GM21367 (cell line): Measurements from ENCODE around the gene ABCB9.
"Not testable (repeated sequence)": the region's sequence is repeated elsewhere in the genome, so short reads cannot be mapped to it uniquely, and the experiment has no call there.

ENCODE experiments used
- ATAC-seq: cut with Tn5 transposase; IDR thresholded peaks from one replicate; pipeline ENCODE4 v1.9.1; 2021; ENCODE audit not compliant: unreplicated experiment

The ABCB9 gene

DNA sequence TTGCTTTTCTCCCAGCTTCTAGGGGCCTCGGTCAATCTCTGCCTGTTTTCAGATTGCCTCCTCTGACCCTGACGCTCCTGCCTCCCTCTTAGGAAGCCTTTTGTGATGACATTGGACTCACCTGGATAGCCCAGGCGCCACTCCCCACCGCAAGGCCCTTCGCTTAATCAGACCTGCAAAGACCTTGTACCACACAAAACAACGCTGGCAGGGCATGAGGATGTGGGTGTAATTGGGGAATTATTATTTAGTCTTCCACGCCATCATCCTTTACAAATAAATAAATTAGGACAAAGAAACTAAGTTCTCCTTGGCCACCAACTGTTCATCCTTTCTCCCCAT is 62.6 kb downstream of the ABCB9 start:
- ATAC-seq: no peak

DNA sequence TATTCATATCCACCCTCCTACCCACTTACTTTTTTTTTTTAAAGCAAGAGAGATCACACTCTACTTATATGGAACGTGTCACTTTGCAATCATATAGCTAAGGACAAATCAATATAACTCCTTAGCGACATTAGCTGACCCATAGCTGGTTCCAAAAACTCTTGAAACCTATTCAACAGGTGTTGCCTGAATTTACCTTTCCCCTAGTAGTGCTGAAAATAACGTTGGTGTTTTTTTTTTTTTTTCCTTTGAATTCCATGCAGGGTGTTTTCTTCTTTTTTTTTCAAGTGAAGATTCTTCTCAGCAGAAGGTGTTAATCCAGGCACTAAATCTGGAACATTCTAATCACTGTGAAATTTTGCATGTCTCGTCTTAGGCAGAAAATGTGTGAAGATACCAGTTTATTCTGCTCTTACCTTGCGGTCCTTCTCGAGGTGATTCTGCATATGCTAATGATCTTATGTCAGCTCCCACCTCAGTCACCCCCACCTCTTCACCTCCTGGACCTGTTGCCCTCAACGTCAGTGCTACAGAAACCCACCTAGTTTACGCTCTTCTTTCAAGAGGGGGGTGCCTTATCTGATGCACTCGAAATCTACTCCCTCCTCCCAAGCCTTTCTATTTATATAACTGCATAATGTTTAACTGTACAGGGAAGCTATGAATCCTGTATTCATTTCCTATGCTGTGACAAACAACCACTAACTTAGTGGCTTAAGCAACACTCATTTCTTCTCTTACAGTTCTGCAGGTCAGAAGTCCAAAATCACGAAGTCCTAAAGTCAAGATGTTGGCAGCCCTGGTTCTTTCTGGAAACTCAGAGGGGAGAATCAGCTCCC is 63.2 kb downstream of the ABCB9 start:
- no peak for ATAC-seq

DNA sequence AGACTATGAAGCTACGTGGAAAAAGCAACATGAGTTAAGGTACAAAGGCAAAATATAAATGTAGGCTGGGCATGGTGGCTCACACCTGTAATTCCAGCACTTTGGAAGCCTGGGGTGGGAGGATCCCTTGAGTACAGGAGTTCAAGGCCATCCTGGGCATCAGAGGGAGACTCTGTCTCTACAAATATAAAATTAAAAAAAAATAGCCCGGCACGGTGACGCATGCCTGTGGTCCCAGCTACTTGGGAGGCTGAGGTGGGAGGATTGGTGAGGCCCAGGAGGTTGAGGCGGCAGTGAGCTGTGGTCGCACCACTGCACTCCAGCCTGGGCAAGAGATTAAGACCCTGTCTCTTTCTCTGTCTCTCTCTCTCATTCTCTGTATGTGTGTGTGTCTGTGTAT is 66.4 kb downstream of the ABCB9 start:
- ATAC-seq: no peak

DNA sequence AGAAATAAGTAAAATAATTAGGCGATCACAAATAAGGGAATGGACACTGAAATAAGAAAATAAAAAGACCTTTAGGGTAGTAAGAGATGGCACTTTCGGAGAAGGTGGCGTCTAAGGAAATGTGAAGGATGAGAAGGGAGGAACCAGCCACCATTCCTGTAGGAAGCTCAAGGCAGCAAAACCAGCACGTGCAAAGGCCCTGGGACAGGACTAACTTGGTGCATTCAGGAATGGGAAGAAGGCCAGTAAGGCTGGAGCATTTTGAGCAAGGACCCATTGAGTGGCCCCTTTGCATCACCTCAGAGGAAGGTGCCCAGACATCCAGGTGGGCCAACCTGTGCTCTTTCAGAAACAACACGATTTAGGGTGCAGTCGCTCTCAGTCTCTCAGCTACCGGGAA is 69.6 kb downstream of the ABCB9 start:
- ATAC-seq: no peak

DNA sequence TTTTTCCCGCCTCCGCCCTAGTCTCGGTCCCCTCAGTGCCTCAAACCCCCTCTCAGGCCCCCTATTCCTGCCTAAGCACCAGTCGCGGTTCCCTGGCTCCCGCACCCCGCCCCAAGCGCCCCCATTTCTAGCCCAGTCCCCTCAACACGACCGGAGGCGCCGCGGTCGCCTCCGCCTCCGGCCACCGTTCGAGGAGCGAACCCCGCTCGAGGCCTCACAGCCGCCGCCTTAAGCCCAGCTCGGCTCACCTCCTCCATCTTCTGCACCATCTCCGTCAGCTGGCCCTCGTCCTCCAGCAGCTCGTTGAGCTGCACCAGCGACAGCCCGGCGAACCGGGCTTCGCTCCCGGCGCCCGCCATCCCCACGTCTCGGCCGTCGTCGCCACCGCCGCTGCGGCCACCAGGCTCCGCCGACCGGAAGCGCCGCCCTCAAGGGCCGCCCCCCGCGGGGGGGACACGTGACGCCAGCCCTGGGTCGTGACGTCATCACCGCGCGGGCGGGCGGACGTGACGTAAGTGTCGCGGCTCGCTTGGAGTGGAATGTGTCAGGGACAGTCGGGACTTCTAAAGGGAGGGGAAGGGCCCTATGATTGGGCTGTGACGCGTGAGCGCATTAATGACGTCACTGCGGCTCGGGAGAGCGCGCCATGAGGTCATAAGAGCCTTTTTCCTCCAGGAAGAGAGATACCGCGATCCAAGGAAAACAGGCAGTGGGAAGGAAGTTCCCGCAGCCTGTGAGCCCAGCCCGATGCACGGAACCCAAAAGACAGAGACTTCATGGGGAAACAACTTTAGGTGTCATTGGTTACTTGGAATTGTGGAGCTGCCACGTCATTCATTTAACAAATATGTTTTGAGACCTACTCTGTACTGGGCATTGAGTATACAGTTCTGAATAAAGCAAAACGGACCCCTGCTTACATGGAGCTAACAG is 70.3 kb downstream of the ABCB9 start, which contains the start of gene VPS37B:
TSS of gene VPS37B (minus strand) at position 421 of the 933 bp plus-strand sequence. CDS start at position 359, 62 bp downstream.
- ATAC-seq: no peak

DNA sequence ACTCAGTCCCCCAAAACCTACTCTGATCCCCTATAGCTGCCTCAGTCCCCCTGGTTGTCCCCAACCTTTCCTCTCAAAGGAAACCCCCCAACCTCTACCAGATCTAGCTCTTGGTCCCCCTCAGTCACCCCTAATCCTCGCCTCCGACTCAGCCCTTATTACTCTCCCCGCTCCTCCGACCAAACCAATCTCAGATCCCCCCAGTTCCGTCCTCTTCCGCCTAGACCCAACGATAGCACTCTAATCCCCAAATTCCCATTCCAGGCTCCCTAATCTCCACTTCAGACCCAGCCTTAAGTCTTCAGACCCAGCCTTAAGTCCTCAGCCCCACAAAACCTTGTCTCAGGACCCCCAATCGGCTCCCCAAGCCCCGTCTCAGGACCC is 71.0 kb downstream of the ABCB9 start:
- no peak for ATAC-seq

DNA sequence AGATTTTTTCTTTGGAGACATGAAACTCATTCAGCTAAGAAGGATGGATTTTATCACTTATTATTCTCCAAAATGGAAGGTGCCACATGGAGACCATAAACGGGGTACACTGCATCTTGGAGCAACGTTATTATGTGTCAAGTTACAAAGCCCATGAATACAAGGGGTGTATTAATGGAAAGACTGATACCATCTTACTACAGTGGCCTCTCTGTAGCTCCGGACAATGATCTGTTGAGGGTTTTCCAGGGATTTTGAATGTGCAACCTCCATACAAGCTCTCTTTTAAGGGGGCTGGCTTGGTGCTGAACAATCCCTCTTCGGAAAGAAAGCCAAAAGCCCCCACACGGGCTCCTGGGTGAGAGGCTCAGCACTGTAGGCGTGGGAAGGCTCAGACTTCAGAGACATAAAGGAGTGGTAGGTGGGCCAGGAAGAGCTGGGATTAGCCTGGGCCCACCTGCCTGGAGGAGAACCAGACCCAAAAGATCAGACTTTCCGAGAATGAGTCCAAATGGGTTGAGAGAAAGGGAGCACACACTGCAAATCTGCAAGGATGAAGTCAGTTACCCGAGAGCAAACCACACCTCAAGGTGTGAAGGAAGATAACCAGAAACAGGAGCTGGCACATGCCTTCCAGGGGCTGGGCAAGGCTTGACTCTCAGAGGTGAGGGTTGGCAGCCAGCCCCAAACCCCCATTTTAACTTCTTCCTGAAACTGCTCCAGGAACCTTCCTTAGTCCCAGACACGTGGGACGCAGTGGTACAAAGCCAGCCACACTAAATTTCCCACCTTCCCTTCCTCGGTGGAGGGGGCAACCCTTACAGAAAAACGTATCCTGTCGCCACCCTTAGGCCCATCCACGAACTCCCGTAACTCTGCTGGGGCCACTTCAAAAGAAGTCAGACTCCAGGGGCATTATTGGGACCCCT is 71.8 kb downstream of the ABCB9 start:
- no peak for ATAC-seq

DNA sequence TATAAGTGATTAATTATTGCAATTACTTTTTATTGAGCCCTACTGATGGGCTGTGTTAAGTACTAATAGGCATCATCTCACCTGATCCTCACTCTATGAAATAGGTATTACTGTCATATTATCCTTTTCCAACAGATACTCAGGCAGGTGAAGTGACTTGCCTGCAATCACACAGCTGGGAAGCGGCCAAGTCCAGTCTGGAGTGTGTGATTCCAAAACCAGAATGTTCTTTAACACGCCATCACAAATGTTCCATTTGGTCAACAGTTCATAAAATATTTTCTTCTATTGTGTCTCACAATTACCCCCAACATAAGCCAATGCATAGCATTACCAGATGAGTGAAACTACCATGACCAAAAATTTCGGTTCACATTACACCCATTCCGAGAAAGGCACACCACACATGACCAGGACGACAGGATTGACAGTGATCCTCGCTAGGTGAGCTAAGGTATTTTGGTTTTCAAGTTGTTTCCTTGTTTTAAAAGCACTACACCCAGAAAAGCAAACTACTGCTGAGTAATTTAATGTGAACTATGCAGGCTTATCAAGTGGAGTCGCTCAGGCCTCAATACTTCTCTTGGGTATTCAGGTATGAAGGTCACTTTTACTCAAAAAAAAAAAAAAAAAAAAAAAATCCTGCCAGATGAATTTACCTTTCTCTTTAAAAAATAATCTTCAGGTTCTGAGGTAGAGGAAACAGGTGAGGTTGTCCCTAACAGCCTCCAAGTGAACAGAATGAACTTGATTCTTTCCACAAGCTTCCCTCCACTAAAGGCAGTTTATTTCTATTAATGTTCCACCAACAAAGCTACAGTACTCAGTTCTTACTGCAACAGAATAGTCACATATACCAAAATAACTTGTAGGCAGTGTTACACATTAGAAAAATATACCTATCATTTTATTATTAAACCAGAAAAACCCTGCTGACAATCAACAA is 72.8 kb downstream of the ABCB9 start:
- no peak for ATAC-seq

DNA sequence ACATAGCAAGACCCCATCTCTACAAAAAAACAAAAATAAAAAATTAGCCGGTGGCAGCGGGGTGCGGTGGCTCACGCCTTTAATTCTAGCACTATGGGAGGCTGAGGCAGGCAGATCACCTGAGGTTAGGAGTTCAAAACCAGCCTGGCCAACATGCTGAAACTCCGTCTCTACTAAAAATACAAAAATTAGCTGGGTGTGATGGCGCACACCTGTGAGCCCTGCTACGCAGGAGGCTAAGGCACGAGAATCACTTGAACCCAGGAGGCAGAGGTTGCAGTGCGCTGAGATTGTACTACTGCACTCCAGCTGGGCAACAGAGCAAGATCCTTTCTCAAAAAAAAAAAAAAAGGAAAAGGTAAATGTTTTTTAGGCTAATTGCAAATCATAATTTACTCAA is 73.5 kb downstream of the ABCB9 start:
- not testable (repeated sequence) for ATAC-seq

DNA sequence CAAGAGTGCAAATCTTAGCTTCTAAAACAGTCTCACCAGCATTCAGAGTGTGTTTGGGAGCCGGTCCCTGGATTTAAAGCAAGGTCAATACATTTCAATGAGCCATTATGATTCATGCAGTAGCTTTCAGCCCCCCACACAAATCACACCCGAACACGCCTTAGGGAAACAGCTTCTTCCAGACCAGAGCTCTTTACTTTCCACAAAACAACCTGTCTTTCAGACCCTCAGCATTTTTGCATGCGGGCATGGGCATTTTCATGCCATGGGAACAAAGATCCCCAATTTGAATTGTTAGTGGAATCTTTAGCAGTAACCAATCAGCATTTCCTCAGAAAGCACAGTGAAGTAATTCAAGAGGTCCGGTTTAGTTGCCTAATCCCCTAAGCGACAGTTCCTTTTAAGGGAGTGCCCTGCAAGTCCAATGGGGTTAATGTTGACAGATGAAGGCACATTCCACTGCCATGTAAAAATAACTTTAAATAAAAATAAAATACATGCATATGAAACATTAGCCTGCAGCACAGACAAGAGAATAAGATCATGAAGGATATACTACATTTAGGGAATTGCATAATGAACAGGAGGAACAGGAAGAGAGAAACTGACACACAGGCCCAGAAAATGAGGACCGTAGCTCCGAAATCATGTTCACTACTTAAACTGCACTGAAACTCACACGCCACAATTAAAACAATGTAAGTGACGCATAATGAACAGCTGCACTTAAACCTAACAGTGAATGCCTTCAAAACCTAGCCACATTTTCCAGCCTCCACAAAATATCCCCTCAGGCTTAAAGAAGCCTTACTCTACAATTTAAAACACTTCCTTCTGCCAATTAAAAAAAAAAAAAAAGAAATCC is 74.4 kb downstream of the ABCB9 start:
- ATAC-seq: no peak

DNA sequence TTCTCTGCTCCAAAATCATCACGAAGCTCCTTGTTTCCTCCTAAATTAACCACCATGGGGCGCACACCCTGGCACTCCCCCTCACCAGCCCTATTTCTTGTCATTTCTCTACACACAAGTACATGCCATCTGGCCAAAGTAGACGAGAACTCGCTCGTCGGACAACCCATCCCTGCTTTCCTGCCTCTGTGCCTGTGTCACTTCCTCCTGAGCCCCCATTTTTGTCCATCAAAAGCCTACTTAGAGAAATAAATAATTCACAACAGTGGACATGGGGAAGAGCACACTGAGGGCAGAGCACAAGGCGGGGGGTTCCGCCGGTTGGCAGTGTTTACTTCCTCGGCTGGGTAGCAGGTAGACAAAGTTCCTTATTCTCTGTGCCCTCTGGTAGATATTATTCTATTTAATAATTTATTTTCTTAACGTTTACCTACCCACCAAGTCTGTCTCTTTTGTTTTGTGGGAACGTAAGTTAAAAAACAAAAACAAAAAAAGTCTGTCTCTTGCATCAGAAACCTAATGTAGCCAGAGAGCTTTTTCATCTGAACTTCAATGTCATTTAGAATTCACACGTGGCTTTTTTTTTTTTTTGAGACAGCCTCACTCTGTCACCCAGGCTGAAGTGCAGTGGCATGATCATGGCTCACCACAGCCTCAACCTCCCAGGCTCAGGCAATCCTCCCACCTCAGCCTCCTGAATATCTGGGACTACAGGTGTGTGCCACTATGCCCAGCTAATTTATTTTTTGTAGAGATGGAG is 76.3 kb downstream of the ABCB9 start:
- ATAC-seq: no peak

DNA sequence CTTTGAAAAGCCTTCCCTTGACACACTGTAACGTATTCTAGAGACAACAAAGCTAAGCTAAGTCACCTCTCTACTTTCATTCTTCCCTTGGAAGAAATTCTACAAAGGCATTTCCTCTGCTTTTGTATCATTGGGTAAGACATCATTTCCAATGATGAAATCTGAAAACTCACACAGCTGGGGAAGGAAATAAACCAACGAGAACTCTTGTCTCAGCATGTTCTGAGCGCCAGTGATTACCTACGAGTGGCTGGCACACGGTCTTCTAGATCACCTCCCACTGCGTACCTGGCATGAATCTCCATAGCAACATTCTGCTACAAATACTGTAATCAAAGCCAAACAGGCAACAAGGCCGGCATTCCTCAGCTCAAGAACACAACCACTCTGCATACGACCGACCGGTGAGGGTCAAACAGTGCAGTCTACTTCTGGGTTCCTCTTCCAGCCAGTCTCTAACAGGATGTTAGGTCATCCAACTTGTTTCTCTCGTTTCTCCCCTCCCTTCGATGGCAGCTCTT is 78.0 kb downstream of the ABCB9 start:
- ATAC-seq: no peak

DNA sequence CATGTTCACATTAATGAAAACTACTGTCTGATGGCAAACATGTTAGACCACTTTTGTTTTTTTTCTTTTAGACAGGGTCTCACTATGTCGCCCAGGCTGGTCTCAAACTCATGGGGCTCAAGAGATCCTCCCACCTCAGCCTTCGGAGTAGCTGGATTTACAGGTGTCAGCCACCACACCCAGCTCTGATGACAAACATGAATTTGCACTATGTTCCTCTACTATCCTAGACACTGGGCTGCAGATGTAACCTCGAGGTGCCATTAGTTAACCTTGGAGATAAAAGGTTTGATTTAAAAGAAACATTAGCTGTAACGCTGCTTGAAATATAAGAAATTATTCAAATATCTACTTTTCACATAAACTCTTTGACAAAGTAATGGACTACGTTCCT is 78.4 kb downstream of the ABCB9 start:
- ATAC-seq: no peak

DNA sequence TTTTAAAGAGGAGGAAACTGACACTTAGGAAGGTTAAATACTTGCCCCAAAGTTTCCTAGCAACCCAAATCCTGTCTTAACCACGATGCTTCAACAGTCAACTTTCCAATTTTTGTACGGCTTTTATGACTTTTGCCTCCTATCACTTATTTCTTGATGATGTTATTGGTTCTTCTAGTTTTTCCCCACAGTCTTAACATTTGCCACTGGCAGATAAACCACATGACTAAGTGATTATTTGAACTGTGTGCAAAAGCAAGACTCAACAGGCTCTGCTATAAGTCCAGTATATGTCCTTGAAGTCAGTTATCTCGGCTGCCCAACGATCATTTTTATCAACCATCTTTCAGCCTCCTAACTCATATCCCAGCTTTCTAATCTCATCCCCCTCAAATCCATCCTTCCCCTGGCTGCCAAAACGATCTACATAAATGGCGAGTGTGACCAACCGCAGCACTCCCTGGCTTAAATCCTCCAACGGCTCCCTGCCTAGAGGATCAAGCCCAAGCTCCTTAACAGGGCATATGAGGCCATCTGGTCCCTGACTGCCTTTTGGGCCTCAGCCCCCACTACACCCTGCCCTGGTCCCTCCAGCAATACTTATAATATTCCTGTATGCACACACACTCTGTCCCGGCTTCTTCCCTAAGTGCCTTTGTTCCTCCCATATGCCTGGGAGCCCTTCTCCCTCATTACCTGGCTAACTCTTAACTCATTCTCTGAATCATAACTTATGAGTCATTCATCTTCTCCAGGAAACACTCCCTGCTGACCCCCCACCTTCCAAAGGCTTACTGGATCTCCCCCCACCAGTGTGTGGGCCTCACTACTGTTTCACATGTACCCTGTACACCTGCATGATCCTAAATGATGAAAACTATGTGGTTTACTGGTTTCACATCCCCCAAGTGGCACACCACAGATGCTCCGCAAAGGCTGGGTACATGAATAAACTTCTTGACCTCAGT is 79.1 kb downstream of the ABCB9 start:
- no peak for ATAC-seq

DNA sequence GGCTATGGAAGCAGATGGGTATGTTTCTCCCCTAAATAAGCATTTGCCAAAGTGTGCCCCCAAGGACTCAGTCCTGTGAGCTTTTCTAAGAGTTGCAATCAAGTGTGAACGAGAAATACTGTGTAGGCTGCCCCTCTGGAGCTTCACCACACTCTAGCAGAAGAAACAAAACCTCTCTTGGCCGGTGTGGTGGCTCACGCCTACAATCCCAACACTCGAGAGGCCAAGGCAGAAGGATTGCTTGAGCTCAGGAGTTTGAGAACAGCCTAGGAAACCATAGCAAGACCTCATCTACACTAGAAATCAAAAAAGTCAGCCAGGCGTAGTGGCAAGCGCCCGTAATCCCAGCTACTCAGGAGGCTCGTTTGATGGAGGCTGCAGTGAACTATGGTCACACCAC is 80.1 kb downstream of the ABCB9 start:
- ATAC-seq: no peak

DNA sequence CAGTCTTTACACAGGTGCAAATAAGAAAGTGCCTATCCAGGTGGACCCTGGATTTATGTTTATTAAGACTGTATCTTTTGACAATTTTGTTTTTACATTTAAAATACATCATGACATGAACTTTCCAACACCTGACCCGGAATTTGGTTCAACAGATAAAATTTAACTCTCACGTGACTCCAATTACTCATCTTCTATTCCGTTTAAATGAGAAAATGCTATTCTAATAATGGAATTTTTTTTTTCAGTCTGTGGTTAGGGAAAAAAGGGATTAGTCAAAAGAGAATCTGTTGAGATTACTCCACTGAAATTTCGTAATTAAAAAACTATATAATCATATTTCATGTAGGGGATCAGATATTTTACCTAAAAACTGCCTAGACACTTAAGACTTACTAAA is 81.4 kb downstream of the ABCB9 start:
- no peak for ATAC-seq
